DND-41 (cell line): ENCODE measurements around the gene PRTFDC1.

Experiments
- CTCF ChIP-seq: IDR thresholded peaks from 2 replicates; pipeline ENCODE4 v1.5.1; 2012; ENCODE audit warnings: borderline replicate concordance, low read length, moderate library complexity, mild to moderate bottlenecking; ENCODE audit not compliant: poor library complexity, severe bottlenecking; ENCODE audit errors: extremely low read depth
- EZH2 ChIP-seq: IDR thresholded peaks from 3 replicates; pipeline ENCODE4 v1.6.1; 2012; ENCODE audit warnings: borderline replicate concordance, low read depth, mild to moderate bottlenecking, moderate library complexity, low read length, inconsistent platforms; ENCODE audit not compliant: severe bottlenecking

- peak; percentile 10 for TF ChIP-seq CTCF
- no peak for TF ChIP-seq EZH2
Observed at GRCh38 chr10:24989867-24990266, 37.5 kb upstream of the PRTFDC1 start.
